ENCODE measurements around the gene VAV3. TPM values are rescaled to one million over a fixed set of nuclear protein-coding genes. Genes with fewer than 3 reads are reported as not detected.

Gene VAV3
- total and polyA plus RNA-seq, 2 of the 13 experiments (the other 11 are each of a cell fraction or from before 2014, with no cell fraction given) = 15.9 to 29.8 TPM

DNA sequence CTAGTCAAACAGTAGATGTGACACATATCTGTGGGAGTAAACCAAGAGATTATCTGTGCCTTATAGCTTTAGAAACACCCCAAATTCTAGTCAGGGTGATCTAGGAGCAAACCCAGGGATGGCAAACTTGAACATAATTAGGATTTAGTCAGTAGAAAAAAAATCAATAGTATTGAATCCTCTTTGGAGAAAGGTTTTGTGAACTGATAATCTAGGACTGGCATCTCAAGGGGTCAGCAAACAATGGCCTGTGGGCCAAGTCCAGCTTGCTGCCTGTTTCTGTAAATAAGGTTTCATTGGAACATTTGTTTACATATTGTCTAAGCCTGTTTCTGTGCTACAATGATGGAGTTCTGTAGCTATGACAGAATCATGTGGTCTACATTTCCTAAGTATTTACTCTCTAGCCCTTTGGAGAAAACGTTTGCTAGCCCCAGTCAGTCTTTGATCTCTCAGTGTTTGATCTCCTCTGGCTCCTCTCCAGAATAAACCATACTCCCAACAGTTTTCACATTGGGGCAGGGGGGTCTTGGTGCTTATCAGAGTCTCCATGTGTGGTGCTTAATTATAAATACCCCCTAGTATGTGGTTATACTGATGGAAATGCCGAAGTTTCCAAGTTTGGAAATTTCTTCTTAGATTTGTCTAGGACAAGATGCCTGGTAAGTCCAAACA, 438.3 kb downstream of the VAV3 start (continued):
- TF ChIP-seq, protein P1, sequence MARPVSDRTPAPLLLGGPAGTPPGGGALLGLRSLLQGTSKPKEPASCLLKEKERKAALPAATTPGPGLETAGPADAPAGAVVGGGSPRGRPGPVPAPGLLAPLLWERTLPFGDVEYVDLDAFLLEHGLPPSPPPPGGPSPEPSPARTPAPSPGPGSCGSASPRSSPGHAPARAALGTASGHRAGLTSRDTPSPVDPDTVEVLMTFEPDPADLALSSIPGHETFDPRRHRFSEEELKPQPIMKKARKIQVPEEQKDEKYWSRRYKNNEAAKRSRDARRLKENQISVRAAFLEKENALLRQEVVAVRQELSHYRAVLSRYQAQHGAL (CRISPR knock-in tag; IDR thresholded peaks at IDR 0.05; ENCODE audit: not compliant biosample characterization) = no peak
- TF ChIP-seq KLF11 (CRISPR knock-in tag; IDR thresholded peaks at IDR 0.05) = peak; percentile 52; the same call in 1 of the 2 replicates
- TF ChIP-seq PHF21A (CRISPR knock-in tag; IDR thresholded peaks at IDR 0.05) = peak; percentile 89
- TF ChIP-seq, protein P2, sequence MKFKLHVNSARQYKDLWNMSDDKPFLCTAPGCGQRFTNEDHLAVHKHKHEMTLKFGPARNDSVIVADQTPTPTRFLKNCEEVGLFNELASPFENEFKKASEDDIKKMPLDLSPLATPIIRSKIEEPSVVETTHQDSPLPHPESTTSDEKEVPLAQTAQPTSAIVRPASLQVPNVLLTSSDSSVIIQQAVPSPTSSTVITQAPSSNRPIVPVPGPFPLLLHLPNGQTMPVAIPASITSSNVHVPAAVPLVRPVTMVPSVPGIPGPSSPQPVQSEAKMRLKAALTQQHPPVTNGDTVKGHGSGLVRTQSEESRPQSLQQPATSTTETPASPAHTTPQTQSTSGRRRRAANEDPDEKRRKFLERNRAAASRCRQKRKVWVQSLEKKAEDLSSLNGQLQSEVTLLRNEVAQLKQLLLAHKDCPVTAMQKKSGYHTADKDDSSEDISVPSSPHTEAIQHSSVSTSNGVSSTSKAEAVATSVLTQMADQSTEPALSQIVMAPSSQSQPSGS (CRISPR knock-in tag; IDR thresholded peaks at IDR 0.05) = peak; percentile 81
- peak; percentile 78 for TF ChIP-seq ZFP1 (CRISPR knock-in tag; IDR thresholded peaks at IDR 0.05)
- TF ChIP-seq, protein P3, sequence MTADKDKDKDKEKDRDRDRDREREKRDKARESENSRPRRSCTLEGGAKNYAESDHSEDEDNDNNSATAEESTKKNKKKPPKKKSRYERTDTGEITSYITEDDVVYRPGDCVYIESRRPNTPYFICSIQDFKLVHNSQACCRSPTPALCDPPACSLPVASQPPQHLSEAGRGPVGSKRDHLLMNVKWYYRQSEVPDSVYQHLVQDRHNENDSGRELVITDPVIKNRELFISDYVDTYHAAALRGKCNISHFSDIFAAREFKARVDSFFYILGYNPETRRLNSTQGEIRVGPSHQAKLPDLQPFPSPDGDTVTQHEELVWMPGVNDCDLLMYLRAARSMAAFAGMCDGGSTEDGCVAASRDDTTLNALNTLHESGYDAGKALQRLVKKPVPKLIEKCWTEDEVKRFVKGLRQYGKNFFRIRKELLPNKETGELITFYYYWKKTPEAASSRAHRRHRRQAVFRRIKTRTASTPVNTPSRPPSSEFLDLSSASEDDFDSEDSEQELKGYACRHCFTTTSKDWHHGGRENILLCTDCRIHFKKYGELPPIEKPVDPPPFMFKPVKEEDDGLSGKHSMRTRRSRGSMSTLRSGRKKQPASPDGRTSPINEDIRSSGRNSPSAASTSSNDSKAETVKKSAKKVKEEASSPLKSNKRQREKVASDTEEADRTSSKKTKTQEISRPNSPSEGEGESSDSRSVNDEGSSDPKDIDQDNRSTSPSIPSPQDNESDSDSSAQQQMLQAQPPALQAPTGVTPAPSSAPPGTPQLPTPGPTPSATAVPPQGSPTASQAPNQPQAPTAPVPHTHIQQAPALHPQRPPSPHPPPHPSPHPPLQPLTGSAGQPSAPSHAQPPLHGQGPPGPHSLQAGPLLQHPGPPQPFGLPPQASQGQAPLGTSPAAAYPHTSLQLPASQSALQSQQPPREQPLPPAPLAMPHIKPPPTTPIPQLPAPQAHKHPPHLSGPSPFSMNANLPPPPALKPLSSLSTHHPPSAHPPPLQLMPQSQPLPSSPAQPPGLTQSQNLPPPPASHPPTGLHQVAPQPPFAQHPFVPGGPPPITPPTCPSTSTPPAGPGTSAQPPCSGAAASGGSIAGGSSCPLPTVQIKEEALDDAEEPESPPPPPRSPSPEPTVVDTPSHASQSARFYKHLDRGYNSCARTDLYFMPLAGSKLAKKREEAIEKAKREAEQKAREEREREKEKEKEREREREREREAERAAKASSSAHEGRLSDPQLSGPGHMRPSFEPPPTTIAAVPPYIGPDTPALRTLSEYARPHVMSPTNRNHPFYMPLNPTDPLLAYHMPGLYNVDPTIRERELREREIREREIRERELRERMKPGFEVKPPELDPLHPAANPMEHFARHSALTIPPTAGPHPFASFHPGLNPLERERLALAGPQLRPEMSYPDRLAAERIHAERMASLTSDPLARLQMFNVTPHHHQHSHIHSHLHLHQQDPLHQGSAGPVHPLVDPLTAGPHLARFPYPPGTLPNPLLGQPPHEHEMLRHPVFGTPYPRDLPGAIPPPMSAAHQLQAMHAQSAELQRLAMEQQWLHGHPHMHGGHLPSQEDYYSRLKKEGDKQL (CRISPR knock-in tag; IDR thresholded peaks at IDR 0.05; ENCODE audit: low read depth) = peak; percentile 90
- TF ChIP-seq, protein P4, sequence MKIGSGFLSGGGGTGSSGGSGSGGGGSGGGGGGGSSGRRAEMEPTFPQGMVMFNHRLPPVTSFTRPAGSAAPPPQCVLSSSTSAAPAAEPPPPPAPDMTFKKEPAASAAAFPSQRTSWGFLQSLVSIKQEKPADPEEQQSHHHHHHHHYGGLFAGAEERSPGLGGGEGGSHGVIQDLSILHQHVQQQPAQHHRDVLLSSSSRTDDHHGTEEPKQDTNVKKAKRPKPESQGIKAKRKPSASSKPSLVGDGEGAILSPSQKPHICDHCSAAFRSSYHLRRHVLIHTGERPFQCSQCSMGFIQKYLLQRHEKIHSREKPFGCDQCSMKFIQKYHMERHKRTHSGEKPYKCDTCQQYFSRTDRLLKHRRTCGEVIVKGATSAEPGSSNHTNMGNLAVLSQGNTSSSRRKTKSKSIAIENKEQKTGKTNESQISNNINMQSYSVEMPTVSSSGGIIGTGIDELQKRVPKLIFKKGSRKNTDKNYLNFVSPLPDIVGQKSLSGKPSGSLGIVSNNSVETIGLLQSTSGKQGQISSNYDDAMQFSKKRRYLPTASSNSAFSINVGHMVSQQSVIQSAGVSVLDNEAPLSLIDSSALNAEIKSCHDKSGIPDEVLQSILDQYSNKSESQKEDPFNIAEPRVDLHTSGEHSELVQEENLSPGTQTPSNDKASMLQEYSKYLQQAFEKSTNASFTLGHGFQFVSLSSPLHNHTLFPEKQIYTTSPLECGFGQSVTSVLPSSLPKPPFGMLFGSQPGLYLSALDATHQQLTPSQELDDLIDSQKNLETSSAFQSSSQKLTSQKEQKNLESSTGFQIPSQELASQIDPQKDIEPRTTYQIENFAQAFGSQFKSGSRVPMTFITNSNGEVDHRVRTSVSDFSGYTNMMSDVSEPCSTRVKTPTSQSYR (CRISPR knock-in tag; IDR thresholded peaks at IDR 0.05; ENCODE audit: borderline replicate concordance) = peak; percentile 61; the same call in 1 of the 2 replicates
- TF ChIP-seq, protein P5, sequence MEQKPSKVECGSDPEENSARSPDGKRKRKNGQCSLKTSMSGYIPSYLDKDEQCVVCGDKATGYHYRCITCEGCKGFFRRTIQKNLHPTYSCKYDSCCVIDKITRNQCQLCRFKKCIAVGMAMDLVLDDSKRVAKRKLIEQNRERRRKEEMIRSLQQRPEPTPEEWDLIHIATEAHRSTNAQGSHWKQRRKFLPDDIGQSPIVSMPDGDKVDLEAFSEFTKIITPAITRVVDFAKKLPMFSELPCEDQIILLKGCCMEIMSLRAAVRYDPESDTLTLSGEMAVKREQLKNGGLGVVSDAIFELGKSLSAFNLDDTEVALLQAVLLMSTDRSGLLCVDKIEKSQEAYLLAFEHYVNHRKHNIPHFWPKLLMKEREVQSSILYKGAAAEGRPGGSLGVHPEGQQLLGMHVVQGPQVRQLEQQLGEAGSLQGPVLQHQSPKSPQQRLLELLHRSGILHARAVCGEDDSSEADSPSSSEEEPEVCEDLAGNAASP (CRISPR knock-in tag; IDR thresholded peaks at IDR 0.05; ENCODE audit: borderline replicate concordance) = peak; percentile 65
- peak; percentile 93 for TF ChIP-seq PITX1 (CRISPR knock-in tag; IDR thresholded peaks at IDR 0.05)
- TF ChIP-seq HNF4G (IDR thresholded peaks at IDR 0.05; ENCODE audit: borderline replicate concordance, low read depth, low read length) = peak; percentile 91
- TF ChIP-seq HNF4G (CRISPR knock-in tag; IDR thresholded peaks at IDR 0.05; ENCODE audit: borderline replicate concordance, low read depth) = peak; percentile 58; the same call in 1 of the 2 replicates
- TF ChIP-seq ZKSCAN8 (CRISPR knock-in tag; IDR thresholded peaks at IDR 0.05; ENCODE audit: borderline replicate concordance) = peak; percentile 54; the same call in 1 of the 2 replicates
- TF ChIP-seq ZNF446 (CRISPR knock-in tag; IDR thresholded peaks at IDR 0.05) = no peak
- TF ChIP-seq SIN3A (IDR thresholded peaks at IDR 0.05; ENCODE audit: borderline replicate concordance, low read depth, low read length) = 0 out of 2 replicates have a peak, but pooled peaks have one; percentile 30
